Measurements from ENCODE around the gene PRG3. TPM values are rescaled to one million over a fixed set of nuclear protein-coding genes. Genes with fewer than 3 reads are reported as not detected.
A peak's percentile ranks its signal among the peaks of the same experiment; 100 is the strongest.

The PRG3 gene
- total and polyA plus RNA-seq, 2 of the 13 experiments (the other 11 are each of a cell fraction or from before 2014, with no cell fraction given): not detected

DNA sequence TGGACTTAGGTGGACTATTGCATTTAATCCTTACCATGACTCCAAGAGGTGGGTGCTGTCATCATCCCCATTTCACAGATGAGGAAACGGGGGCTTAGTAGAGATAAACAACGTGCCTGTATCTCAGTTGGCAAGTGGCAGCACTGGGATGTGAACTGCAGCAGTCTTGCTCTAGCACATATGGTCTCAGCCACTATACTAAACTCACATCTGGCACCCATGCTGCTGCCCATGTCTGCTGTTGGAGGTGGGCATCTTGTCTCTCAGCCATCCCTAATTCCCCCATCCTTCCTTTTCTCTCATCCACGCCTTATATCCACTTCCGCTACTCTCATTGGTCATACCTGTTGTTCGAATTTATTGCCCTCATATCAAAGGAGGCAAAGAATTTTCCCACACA, 3.8 kb downstream of the PRG3 start (continued):
- TF ChIP-seq, protein P1, sequence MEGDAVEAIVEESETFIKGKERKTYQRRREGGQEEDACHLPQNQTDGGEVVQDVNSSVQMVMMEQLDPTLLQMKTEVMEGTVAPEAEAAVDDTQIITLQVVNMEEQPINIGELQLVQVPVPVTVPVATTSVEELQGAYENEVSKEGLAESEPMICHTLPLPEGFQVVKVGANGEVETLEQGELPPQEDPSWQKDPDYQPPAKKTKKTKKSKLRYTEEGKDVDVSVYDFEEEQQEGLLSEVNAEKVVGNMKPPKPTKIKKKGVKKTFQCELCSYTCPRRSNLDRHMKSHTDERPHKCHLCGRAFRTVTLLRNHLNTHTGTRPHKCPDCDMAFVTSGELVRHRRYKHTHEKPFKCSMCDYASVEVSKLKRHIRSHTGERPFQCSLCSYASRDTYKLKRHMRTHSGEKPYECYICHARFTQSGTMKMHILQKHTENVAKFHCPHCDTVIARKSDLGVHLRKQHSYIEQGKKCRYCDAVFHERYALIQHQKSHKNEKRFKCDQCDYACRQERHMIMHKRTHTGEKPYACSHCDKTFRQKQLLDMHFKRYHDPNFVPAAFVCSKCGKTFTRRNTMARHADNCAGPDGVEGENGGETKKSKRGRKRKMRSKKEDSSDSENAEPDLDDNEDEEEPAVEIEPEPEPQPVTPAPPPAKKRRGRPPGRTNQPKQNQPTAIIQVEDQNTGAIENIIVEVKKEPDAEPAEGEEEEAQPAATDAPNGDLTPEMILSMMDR (CRISPR knock-in tag; IDR thresholded peaks at IDR 0.05): no peak
- TF ChIP-seq NCOA5 (CRISPR knock-in tag; IDR thresholded peaks at IDR 0.05) (no peak), GFI1 (CRISPR knock-in tag; IDR thresholded peaks at IDR 0.05; ENCODE audit: borderline replicate concordance) (no peak)

DNA sequence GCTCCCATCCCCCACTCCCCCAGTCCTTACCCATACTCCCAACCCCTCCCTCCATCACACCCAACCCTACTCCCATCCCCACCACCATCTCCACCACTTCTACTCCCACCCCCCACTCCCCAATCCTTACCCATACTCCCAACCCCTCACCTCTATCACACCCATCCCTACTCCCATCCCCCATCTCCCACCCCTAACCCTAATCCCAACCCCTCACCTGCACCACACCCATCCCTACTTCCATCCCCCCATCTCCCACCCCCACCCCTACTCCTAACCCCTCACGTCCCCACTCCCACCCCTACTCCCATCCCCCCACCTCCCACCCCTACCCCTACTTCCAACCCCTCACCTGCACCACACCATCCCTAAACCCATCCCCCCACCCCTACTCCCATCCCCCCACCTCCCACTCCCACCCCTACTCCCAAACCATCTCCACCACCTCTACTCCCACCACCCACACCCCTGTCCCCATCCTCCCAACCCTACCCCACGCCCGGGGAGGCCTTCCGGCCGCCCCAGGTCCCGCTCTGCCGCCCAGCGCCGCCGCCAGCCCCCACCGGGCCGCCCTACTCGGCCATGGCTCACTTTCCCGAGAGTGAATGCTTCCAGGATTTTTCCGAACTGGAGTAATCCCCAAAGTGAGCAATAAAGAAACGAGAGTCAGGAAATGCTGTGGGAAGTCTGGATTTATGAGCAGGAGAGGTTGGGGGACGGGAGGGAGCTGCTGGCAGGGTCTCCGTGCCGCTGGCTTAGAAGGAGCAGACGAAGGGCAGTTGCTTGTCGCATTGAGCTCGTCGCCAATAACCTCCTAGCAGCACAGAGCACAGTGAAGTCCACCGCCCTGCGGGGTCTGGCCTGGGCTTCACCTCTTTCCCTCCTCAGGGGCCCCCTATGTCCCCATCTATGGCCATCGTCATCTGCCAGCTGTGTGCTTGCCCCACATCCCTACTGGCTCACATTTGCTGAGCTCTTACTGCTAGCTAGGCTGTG, 4.6 kb downstream of the PRG3 start:
- no peak overlapping the region for H3K27ac ChIP-seq (ENCODE audit: extremely low read length, insufficient read depth, low read length)
- CTCF ChIA-PET (ENCODE audit: low intra/inter-chr PET ratio, low total read pairs): no interaction called here
- no peaks in the 10 kb centered on the region for H4K20me1 ChIP-seq (ENCODE audit: insufficient read depth, low read length)
- in situ Hi-C loops (cut with HindIII; ENCODE audit: extremely low pct_ligation_motif_present, low pct_unique_long_range_greater_than_20kb): no loop called here
- peak; percentile 70 for TF ChIP-seq HNRNPK (IDR thresholded peaks at IDR 0.05; ENCODE audit: low read depth, low read length, poor library complexity, severe bottlenecking)
- no peak for TF ChIP-seq ZFP90 (CRISPR knock-in tag; IDR thresholded peaks at IDR 0.05; ENCODE audit: borderline replicate concordance)
- no peak for TF ChIP-seq ZNF343 (CRISPR knock-in tag; IDR thresholded peaks at IDR 0.05)
- no peak for TF ChIP-seq ZC3H4 (CRISPR knock-in tag; IDR thresholded peaks at IDR 0.05; ENCODE audit: borderline replicate concordance)
- DNase-seq (ENCODE audit: low spot score): no peak
- H3K36me3 ChIP-seq (replicated peaks in 1 of 2; ENCODE audit: control insufficient read depth in 1 of 2, insufficient read depth in 2 of 2, low read length in 2 of 2): no peaks in the 10 kb centered on the region
- H3K9ac ChIP-seq (ENCODE audit: insufficient read depth, low read depth, low read length): no peak overlapping the region
- no peak for FAIRE-seq
- H3K4me2 ChIP-seq (ENCODE audit: low read depth, low read length): no peak overlapping the region
- 55% methylated on average over 24 of the region's 26 CpGs for WGBS (ENCODE audit: low lambda C conversion rate)
- no peak for ATAC-seq
- peaks cover 13% of the 10 kb centered on the region for H3K4me1 ChIP-seq (ENCODE audit: insufficient read depth, low read length)
- intact Hi-C loops (cut with micrococcal nuclease; ENCODE audit: unreplicated experiment): no loop called here
- no peaks in the 10 kb centered on the region for H3K9me3 ChIP-seq (ENCODE audit: low read length)
- peaks cover 0 to 4% of the 10 kb centered on the region in 2 experiments; a peak in 3 of 5 replicates for H3K27me3 ChIP-seq (ENCODE audit: control insufficient read depth in 1 of 2, insufficient read depth in 2 of 2, low read length in 2 of 2)
- no TSS peak for BruUV-seq (replicated peaks)
- H2AFZ ChIP-seq (ENCODE audit: low read length): no peak overlapping the region
- H3K79me2 ChIP-seq (ENCODE audit: insufficient read depth, low read length): no peaks in the 10 kb centered on the region
- H3K4me3 ChIP-seq (replicated peaks in 1 of 3; ENCODE audit: insufficient read depth in 1 of 3, low read depth in 2 of 3, low read length in 3 of 3): no peak overlapping the region
- POLR2A ChIA-PET: no interaction called here

Measured in HepG2 (cell line).